HUES48 (cell line): ENCODE results near the gene CDCA3.

ENCODE experiments used
- H3K27ac ChIP-seq: one replicate; pipeline ENCODE4 v1.7.0; 2013; ENCODE audit warnings: low read depth, low read length, inconsistent platforms
- H3K27me3 ChIP-seq: 2 replicates; pipeline ENCODE4 v1.6.1; 2013; ENCODE audit warnings: mild to moderate bottlenecking, low read length; ENCODE audit not compliant: control insufficient read depth, insufficient read depth
- H3K36me3 ChIP-seq: 2 replicates; pipeline ENCODE4 v1.6.1; 2013; ENCODE audit warnings: low read length; ENCODE audit not compliant: control insufficient read depth, insufficient read depth
- H3K4me1 ChIP-seq: 2 replicates; pipeline ENCODE4 v1.6.1; 2013; ENCODE audit warnings: mild to moderate bottlenecking, low read length; ENCODE audit not compliant: control insufficient read depth, insufficient read depth
- H3K4me3 ChIP-seq: 2 replicates; pipeline ENCODE4 v1.5.1; 2013; ENCODE audit warnings: mild to moderate bottlenecking, low read depth, low read length
- H3K9ac ChIP-seq: 2 replicates; pipeline ENCODE4 v1.6.1; 2013; ENCODE audit warnings: mild to moderate bottlenecking, low read depth, low read length, moderate library complexity
- H3K9me3 ChIP-seq: 2 replicates; pipeline ENCODE4 v1.6.1; 2013; ENCODE audit warnings: low read length; ENCODE audit not compliant: control insufficient read depth, insufficient read depth

Gene CDCA3

DNA sequence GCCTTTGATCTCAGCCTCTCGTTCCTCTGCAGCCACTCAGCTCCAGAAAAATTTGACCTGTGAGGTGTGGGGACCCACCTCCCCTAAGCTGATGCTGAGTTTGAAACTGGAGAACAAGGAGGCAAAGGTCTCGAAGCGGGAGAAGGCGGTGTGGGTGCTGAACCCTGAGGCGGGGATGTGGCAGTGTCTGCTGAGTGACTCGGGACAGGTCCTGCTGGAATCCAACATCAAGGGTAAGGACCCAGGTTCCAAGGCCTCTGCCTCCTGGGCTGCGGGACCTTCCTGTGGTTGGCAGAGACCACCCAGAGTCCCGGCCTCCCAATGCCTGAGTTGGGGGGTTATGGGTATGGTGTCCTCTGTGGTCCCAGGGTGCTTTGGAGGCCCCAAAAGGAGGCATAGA is 34.0 kb downstream of the CDCA3 start:
- H3K4me1 ChIP-seq, result peaks cover 18% of the 10 kb centered on the region
- peaks cover 15% of the 10 kb centered on the region for H3K27me3 ChIP-seq
- no peak overlapping the region for H3K9ac ChIP-seq
- H3K36me3 ChIP-seq, result no peaks in the 10 kb centered on the region
- H3K9me3 ChIP-seq, result no peaks in the 10 kb centered on the region
- no peak overlapping the region for H3K27ac ChIP-seq
- no peak overlapping the region for H3K4me3 ChIP-seq

DNA sequence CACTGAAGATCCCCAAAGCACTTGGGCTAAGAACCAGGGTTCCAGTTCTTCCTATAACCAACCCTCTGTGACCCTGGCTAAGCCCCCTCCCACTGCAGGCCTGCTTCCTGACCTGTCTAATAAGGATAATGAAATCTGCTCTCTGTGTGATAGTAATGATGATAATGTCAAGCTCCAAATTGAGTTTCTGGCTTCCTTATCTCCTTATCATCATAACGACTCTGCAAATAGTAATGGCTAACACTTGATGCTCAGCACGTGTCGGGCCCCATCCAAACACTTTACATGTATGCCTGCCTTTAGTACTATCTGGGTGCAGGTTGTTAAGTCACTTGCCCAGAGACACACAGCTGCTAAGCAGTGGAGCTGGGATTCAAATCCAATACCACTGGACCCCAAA is 34.5 kb downstream of the CDCA3 start:
- H3K36me3 ChIP-seq, result no peaks in the 10 kb centered on the region
- peaks cover 18% of the 10 kb centered on the region for H3K4me1 ChIP-seq
- H3K9ac ChIP-seq, result no peak overlapping the region
- H3K9me3 ChIP-seq, result no peaks in the 10 kb centered on the region
- no peak overlapping the region for H3K27ac ChIP-seq
- H3K27me3 ChIP-seq, result peaks cover 12% of the 10 kb centered on the region
- no peak overlapping the region for H3K4me3 ChIP-seq

DNA sequence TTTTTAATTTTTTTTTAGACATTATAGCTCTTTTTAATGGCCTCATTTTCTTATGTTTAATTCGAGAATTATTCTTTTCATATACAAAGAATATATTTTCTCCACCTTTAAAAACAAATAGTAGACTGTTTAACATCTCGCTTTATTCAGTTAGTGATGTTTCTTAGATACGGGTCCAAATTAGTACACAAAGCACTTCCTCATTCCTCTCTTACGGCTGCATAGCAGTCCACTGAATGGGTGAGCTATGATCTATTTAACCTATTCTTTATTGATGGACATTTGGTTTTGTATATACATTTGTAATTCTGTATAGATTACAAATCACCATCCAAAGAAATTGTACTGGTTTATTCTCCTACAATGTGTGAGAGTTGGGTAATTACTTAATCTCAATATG is 37.7 kb downstream of the CDCA3 start:
- no peak overlapping the region for H3K4me3 ChIP-seq
- no peaks in the 10 kb centered on the region for H3K36me3 ChIP-seq
- peaks cover 15% of the 10 kb centered on the region for H3K4me1 ChIP-seq
- no peaks in the 10 kb centered on the region for H3K9me3 ChIP-seq
- no peak overlapping the region for H3K27ac ChIP-seq
- no peak overlapping the region for H3K9ac ChIP-seq
- no peaks in the 10 kb centered on the region for H3K27me3 ChIP-seq

DNA sequence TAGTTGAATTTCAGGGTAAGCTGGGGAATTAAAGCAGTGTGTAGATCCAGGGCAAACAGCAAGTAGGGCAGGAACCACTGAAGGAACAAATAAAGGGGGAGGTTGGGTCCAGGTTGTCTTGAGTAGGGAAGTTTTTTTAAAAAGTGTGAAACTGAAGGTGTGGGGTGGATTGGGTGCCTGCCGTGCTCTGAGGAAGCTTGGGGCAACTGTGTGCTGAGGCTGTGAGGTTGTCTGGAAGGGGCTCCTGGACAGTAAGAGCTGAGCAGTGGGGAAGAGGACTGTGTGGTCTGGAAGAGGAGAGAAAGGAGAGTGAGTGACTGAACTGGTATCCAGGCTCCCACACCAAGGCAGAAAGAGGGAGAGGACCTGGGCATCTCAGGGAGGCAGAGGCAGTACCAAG is 40.3 kb downstream of the CDCA3 start:
- H3K4me3 ChIP-seq, result no peak overlapping the region
- no peaks in the 10 kb centered on the region for H3K36me3 ChIP-seq
- no peaks in the 10 kb centered on the region for H3K9me3 ChIP-seq
- H3K27ac ChIP-seq, result no peak overlapping the region
- H3K27me3 ChIP-seq, result no peaks in the 10 kb centered on the region
- peaks cover 9% of the 10 kb centered on the region for H3K4me1 ChIP-seq
- no peak overlapping the region for H3K9ac ChIP-seq

DNA sequence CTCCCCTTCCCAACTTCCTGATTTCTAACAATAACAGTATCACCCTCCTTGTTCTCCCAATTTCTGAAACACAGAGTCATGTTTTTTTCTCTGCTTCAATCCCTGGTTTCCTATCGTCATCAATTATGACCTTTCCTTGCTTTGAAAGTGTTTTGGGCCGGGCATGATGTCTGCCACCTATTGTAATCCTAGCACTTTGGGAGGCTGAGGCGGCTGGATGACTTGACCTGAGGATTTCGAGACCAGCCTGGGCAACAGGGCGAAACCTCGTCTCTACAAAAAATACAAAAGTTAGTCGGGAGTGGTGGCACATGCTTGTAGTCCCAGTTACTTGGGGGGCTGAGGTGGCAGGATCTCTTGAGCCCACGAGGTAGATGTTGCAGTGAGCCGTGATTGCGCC is 42.0 kb downstream of the CDCA3 start:
- no peak overlapping the region for H3K9ac ChIP-seq
- no peaks in the 10 kb centered on the region for H3K27me3 ChIP-seq
- H3K9me3 ChIP-seq, result no peaks in the 10 kb centered on the region
- H3K4me1 ChIP-seq, result peaks cover 9% of the 10 kb centered on the region
- no peak overlapping the region for H3K4me3 ChIP-seq
- no peaks in the 10 kb centered on the region for H3K36me3 ChIP-seq
- H3K27ac ChIP-seq, result no peak overlapping the region

DNA sequence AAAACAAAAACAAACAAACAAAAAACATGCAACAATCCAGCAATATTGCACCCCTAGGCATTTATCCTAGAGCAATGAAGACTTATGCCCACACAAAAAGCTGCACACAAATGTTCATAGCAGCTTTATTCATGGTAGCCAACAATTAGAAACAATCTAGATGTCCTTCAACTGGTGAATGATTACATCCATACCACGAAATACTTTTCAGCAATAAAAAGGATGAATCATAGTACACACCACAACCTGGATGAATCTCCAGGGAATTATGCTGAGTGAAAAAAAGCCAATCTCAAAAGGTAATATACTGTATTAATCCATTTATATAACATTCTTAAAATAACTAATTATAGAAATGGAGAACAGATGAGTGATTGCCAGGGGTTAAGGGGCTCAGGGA is 43.9 kb downstream of the CDCA3 start:
- peaks cover 9% of the 10 kb centered on the region for H3K4me1 ChIP-seq
- no peaks in the 10 kb centered on the region for H3K9me3 ChIP-seq
- H3K4me3 ChIP-seq, result no peak overlapping the region
- no peak overlapping the region for H3K27ac ChIP-seq
- no peaks in the 10 kb centered on the region for H3K27me3 ChIP-seq
- no peak overlapping the region for H3K9ac ChIP-seq
- no peaks in the 10 kb centered on the region for H3K36me3 ChIP-seq

DNA sequence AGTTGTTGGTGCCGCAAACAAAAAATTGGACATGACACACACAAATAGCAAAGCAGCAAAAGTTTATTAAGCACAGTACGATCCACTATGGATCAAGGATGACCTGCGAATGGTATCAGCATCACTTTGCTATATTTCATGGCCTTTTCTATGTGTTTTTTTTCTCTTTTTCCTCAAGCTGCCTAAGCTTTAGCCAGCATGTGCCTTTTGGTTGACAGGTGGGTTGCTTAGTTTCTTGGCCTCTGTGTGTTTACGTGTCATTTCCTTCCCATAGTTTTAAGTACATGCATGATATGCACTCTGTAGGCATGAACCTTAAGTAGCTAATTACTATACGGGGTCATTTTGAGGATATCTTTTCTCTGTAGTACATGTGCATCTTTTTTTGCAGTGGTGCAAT is 51.9 kb downstream of the CDCA3 start:
- Histone ChIP-seq H3K27me3 (no peaks in the 10 kb centered on the region), H3K9me3 (no peaks in the 10 kb centered on the region), H3K4me1 (no peaks in the 10 kb centered on the region), H3K4me3 (no peak overlapping the region), H3K36me3 (no peaks in the 10 kb centered on the region), H3K9ac (no peak overlapping the region), H3K27ac (no peak overlapping the region)
